Stimulated activated CD8-positive, alpha-beta memory T cell treated with anti-CD3 and anti-CD28 coated beads, Interleukin-2, amount 100 ng/mL, for 1 hour (primary cell): Measurements from ENCODE around the gene RASGRF2.
"Not testable (repeated sequence)": the region's sequence is repeated elsewhere in the genome, so short reads cannot be mapped to it uniquely, and the experiment has no call there.

Experiments used
- DNase-seq, 2 donors: peaks; one replicate each; pipeline ENCODE4 v3.0.0-alpha.2; 2020; ENCODE audit warnings: low read depth in 2 of 2

RASGRF2 gene

DNA sequence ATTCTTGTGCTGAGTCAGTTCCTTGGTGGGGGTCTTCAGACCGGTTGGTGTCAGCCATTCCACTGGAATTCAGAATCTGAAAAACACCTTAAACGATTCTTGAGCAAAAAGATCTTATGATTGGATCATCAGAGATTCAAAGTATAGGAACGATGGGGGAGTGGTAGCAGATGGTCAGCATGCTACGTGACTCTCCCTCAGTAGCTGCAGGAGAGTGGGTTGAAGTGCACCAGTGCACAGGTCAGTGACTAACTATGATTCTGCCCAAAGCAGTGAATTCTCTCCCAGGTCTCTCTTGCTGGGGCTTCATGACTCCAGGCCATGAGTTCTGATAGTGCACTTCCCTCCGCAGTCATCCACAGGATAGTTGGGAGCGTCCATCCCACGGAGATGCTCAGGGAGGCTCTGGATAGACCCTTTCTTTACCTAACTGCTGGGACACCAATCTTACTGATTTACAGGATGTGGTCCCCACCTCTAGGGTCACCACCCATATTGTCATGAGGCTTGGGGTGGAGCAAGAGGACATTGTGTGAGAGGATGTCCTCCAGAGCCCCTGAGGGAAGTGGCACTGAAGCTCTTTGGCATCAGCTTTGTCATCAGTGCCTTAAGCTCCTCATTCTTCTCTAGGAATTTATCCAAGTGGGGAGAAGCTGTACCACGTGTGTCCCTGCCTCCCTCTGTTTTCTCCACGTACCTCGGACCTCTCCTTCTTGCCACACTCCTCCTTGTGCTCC, 62.0 kb downstream of the RASGRF2 start:
- DNase-seq: no peak

DNA sequence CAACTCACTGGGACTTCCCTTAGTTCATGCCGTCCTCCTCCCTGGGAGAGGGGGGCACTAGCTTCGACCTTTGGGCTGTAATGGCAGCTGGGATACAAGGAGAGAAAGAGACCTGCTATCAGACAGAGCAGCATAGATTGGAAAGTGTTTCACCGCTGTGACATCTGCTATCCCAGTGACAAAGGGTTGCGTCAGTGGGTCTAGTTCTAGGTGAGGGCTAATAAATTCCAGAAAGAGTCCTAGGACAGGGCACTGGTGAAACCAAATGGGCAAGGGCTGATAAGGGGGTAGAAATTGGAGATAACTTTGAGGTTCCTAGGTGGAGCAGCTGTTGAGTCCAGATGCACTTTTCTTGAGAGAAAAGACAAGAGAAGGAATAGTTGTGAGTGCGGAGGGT, 62.5 kb downstream of the RASGRF2 start:
- DNase-seq: no peak

DNA sequence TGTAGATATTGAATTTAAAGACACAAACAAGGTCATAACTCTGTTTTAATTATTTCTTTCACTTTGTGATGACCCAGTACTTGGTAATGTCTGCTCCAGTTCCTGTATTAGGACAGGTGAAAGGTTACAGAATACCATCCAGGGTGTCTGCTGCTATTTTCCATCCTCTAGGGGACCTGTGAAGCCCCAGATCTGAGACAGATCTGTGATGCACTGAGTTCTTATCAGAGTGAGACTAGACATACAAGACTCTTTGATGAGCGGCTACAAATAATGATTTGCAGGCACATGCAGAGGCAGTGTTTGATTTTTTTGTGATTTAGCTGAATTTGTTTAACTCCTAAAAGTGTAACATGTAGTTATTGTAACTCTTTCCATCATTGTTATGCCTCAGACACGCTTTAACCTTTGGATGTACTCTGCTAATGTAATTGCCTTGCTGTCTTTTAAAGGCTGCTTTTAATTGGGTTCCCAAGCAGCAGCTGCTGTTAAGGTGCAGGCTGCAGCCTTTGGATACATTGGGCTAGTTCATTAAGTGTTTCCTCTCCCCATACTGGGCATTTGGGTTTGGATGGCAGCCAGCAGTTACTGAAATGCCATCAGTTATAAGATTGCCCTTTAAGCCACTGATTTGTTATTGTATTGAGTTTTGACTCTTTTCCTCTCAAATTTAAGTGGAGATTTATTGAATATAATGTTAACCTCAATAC, 63.3 kb downstream of the RASGRF2 start:
- DNase-seq: no peak

DNA sequence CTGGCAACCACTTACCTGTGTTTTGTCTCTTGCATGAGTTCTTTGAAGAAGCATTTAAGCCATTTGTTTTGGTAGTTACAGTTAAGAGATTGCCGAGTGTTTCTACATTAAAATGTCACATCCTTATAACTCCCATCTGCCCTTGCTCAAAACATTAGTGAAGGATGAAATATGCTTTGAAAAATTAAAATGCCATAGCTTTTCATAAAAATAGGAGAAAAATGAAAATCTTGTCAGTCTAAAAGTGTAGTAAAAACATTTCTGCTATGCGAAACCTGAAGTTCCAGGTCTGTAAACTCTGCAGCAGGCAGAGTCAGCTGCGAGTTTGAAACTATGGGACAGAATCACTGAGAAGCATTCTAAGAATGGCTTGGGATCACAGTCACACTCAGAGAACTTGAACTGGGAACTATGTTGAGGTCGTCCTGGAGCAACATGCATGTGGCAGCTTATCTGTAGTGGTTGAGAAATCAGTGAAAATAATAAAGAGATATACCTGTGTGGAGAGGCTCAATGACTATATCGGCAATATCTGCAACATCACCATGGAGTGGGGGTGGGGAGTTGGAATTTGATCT, 67.4 kb downstream of the RASGRF2 start:
- DNase-seq: no peak

DNA sequence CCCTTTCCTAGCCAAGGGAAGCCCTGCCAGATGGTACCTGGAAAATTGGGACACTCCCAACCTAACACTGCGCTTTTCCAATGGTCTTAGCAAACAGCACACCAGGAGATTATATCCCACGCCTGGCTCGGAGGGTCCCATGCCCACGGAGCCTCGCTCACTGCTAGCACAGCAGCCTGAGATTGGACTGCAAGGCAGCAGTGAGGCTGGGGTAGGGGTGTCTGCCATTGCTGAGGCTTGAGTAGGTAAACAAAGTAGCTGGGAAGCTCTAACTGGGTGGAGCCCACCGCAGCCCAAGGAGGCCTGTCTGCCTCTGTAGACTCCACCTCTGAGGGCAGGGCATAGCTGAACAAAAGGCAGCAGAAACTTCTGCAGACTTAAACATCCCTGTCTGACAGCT, 68.7 kb downstream of the RASGRF2 start:
- not testable (repeated sequence) for DNase-seq

DNA sequence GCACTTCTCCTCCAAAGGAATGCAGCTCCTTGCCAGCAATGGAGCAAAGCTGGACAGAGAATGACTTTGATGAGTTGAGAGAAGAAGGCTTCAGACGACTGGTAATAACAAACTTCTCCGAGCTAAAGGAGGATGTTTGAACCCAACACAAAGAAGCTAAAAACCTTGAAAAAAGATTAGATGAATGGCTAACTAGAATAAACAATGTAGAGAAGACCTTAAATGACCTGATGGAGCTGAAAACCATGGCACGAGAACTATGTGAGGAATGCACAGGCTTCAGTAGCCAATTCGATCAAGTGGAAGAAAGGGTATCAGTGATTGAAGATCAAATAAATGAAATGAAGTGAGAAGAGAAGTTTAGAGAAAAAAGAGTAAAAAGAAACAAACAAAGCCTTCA, 69.6 kb downstream of the RASGRF2 start:
- DNase-seq: not testable (repeated sequence)

DNA sequence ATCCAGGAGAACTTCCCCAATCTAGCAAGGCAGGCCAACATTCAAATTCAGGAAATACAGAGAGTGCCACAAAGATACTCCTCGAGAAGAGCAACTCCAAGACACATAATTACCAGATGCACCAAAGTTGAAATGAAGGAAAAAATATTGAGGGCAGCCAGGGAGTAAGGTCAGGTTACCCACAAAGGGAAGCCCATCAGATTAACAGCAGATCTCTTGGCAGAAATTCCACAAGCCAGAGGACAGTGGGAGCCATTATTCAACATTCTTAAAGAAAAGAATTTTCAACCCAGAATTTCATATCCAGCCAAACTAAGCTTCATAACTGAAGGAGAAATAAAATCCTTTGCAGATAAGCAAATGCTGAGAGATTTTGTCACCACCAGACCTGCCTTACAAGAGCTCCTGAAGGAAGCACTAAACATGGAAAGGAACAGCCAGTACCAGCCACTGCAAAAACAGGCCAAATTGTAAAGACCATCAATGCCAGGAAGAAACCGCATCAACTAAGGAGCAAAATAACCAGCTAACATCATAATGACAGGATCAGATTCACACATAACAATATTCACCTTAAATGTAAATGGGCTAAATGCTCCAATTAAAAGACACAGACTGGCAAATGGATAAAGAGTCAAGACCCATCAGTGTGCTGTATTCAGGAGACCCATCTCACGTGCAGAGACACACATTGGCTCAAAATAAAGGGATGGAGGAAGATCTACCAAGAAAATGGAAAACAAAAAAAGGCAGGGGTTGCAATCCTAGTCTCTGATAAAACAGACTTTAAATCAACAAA, 70.3 kb downstream of the RASGRF2 start:
- not testable (repeated sequence) for DNase-seq

DNA sequence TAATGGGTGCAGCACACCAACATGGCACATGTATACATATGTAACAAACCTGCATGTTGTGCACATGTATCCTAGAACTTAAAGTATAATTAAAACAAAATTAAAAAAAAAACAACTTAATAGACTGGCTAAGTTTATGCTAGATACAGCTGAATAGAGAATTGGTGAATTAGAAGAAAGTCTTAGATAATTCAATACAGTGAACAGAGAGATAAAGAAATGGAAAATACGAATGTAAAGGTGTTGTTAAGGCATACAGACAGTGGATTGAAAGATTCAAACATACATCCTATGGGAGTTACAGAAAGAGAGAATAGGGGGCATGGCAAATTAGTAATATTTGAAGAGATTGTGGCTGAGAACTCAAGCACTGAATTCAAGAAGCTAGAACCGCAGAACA, 75.4 kb downstream of the RASGRF2 start:
- DNase-seq: no peak

DNA sequence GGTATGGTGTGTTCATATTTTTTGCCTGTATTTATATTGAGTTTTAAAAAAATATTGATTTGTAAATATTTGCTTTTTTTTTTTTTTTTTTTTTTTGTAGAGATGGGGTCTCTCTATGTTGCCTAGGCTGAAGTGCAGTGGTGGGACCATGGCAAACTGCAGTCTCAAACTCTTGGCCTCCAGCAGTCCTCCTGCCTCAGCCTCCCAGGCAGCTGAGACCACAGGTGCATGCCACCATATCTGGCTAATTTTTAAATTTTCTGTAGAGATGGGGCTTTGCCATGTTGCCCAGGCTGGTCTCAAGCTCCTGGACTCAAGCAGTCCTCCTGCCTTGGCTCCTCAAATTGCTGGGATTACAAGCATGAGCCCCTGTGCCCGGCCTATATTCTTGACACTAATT, 78.3 kb downstream of the RASGRF2 start:
- DNase-seq: no peak

DNA sequence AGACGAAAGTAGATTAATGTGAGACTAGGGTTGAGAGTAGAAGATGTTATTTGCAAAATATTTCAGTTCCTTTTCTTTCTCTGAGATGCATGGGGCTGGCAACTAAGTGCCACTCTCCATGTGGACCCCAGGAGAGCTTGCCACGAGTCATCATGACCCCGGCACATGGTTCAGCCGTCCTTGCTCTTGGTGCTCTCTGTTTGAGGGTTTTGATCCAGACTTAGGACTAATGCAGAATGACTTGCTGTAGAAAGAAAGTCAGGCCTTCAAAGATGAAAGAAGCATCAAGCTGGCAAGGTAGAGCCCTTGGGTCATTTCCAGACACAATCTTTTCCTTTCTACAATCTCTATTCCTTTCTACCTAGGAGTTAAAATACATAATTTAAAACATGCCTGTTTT, 84.7 kb downstream of the RASGRF2 start:
- DNase-seq: no peak

DNA sequence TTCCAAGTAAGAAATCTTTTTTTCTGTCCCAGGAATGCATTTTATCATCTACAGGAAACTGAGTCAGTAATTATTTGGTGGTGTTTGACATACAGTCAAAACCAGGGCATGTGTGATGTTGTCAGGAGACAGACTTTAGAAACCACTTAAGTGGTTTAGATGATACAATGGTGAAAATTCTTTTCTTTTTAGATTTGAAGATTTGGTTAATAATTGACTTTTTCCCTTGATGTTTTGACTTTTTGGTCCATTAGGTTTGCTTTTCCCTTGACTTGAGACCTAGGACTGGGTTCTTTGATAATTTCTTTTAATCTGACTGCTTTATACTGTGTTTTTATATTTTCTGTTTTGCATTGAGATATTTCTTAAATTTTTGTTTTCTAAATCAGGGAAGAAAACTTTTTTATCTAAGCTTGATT, 85.2 kb downstream of the RASGRF2 start:
- DNase-seq: no peak

DNA sequence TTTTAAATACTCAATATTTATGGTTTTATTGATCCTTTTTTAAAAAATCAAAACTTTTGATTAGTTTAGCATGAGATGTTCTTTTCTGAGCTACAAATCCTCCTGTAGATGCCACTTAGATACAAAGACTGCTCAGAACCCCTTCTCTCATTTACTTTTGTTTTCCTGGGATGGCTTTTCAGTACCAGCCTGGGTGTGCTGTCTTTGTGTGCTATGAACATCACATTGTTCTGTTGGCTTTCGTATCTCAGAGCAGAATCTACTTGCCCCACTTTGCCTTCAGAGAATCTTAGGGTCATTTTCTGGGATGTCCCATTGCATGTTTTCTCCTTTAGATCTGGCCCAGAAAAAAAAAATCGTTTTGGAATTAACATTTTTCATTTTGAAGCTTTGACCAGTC, 85.9 kb downstream of the RASGRF2 start:
- no peak for DNase-seq

DNA sequence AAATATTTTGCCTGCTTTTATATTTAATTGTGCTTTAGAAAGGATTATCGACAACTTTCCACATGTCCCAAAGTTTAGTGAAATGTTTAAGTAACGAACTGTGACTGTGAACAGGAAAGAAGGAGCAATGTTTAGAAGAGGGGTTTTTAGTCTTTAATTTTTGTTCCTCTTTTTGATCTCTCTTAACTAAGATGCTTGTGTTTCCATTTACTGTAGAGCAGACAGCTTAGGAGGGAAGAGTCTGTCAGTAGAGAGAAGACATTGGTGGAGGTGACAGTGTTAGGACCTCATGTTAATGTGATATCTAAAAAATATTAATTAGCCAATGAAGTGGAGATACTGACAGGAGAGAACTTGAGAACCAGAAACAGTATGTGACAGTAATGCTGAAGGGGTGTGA, 92.2 kb downstream of the RASGRF2 start:
- DNase-seq: no peak

DNA sequence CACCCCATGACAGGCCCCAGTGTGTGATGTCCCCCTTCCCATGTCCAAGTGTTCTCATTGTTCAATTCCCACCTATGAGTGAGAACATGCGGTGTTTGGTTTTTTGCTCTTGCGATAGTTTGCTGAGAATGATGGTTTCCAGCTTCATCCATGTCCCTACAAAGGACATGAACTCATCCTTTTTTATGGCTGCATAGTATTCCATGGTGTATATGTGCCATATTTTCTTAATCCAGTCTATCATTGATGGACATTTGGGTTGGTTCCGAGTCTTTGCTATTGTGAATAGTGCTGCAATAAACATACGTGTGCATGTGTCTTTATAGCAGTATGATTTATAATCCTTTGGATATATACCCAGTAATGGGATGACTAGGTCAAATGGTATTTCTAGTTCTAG, 93.1 kb downstream of the RASGRF2 start:
- DNase-seq: not testable (repeated sequence)

DNA sequence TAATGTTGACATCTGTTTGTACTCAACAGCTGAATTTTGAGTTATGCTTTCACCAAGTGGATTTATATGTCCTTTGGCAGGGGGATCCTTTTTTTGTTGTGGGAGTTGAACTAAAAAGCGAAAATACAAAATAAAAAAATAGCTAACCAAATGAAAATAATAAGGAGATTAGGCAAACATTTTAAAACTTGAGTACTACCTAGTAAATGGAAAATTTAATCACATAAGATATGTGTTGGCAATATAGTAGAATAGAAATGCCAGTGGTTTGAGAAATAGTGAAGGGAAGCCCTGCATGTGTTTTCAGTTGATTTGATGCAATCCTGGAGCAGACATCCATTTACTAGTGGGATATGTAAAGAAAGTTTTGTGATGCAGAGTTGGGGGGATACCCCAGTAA, 98.0 kb downstream of the RASGRF2 start:
- DNase-seq: no peak

DNA sequence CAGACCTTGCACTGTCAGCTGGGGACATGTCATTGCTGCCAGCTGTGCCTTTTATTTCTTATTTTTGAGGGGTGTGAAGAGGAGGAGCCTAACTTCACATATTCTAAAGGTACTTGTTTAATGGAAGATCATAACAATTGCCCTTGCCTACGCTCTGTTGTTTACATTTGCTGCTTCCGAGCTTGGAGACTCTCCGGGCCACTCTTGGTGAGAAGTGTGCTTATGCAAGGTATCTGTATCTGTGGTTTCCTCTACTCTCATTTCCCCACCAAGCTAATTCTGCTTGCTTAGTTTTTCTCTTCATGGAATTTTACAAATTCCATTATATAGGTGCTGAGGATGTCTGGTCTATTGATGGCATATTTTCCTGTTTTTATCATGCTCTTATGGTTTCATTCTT, 105.3 kb downstream of the RASGRF2 start:
- no peak for DNase-seq

DNA sequence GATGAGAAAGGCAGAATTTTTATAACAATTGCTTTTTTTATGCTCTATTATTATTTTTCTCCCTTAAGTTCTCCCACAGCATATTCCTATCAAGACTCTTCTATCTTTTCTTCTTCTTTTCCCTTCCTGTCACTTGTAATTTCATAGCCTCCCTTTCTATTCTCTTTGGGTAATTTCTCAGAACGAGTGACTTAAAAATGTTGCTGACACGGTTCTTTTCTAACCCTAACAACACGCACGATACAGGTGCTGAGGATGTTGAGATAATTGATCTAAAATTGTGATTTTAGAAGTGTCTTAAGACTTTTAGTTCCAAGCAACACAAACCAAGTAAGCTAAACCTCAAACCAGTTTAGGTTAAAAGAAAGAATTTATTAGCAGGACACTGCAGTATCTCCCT, 105.9 kb downstream of the RASGRF2 start:
- DNase-seq: no peak

DNA sequence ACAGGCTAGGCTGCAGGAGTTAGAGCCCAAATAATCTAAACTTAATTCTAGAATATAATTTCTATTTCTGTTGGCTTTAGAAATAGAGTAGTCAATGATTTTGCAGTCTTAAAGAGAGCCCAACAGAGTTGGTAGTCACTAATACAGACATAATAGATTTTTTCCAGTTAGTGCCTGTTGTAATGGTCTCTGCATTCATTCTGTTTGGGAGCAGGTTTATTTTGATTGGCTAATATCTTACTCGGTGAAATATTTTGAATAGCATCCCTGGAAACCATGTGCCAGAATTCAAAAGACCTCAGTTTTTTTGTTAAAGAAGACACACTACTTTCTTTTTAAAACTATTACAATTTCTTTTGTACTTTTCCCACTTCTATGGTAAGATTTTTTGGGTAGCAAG, 107.2 kb downstream of the RASGRF2 start:
- DNase-seq: no peak

DNA sequence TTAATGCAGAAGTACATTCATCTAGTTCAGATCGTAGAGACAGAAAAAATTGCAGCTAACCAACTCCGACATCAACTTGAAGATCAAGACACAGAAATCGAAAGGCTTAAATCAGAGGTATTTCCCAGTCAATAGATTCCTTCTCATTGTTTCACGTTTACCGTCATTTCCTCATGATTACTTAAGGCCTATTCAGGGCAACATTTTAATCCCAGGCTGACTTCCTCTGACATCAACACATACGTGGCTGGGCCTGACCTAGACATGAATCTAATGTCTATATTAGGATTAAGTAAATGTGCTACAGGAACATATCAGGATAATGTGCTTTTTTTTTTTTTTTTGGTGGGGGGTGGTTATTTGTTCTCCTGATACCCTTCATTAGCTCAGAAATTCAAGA, 107.9 kb downstream of the RASGRF2 start:
- DNase-seq: no peak

DNA sequence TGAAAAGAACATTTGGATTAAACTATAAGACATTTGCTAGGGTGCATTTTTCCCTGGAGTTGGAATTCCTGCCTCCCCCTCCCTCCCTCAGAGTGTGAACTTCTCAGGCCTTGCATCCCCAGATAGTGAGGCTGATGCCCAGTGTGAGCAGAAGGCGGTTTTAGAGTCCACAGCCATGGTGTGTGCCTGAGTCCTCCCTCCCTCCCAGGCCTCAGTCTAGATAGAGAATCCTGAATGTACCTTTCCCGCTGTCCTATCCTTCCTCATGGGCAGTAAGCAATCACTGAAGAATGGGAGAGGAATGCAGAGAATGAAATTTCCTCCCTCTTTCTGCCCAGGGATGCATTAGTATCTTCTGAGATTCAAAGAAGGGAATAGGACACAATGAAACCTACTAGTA, 108.5 kb downstream of the RASGRF2 start:
- DNase-seq: no peak

DNA sequence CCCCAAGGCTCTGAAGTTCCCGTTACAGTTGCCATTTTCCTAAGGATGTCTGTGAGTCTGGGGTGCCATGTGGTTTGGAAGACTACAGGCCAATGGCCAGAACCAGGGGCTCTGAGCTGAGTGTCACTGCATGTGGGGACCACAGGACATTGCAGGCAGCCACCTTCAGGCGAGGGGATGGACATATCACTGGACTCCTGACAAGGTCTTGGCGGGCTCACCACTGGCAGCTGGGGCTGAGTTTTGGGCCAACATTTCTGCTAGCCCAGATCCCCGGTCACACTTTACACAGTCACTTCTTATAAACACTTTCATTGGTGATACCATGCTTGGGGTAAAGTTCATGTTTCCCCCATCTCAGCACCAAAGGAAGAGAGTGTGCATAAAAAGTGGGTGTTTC, 109.8 kb downstream of the RASGRF2 start:
- no peak for DNase-seq

DNA sequence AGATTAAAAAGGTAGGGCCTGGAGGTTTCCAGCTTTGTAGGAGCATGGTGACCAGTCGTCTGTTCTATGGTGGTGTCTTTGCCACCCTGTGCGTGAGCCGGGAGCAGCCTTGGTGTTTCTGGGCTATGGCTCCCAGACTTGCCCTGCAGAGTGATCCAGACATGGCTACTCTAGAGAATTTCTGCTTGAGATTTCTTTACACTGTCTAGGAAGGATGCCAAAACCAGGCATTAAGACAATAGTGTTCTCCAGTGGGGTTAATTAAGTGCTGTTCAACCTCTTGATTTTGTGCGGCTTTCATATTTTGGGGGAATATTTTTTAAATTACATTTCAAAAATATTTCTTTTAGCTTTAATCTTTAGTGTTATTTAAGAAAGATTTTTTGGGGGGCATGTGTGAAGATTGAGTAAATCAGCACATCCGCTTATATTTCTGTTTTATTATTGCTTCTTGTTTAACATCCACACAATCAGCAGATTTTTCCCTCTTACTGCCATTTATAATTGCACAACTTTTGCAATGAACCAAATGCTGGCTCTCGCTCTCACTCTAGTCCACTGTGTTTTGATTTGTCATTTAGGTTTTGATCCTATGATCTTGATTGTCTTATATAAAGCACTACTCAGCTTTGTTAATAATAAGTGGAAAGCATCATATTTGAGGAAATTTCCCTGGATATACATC, 110.5 kb downstream of the RASGRF2 start:
- DNase-seq: no peak
